ENCODE data around the gene OR8B8. TPM values are rescaled to one million over a fixed set of nuclear protein-coding genes. Genes with fewer than 3 reads are reported as not detected.
"Not testable (repeated sequence)": the region's sequence is repeated elsewhere in the genome, so short reads cannot be mapped to it uniquely, and the experiment has no call there.

Gene OR8B8
- total and polyA plus RNA-seq, 7 experiments from 2014 or later = not detected

DNA sequence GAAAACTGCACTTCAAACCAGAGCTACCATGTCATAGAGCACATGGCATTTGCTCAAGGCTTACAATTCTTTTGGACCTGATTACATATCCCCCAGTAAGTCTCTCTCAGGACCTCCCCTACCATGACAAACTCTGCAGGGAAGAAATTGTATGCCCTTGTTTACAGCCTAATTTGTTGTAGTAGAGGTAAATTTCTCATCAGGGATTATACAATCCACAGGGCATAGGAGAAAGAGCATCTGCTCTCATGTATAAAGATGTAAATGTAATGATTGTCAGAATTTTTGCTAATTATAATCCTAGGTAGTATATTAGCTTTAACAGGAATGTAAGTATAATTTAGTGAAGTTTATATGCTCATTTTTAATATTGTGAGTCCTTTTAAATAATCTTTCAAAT, 46.6 kb downstream of the OR8B8 start, which contains the start of gene OR8B3:
Gene OR8B3 (minus strand): TSS at position 101 of the 400 bp plus-strand sequence. CDS start 1,673 bp downstream, outside the sequence.
- H3K4me1 ChIP-seq (ENCODE audit: control insufficient read depth in 2 of 2, insufficient read depth in 2 of 2, low read length in 2 of 2) = no peaks in the 10 kb centered on the region
- Mint-ChIP-seq H3K9me3 (peaks cover 0 to 5% (median 0%) of the 10 kb centered on the region in 11 donors), H3K27me3 (peaks cover 0 to 4% (median 0%) of the 10 kb centered on the region in 5 donors), H3K4me1 (peaks cover 0 to 2% (median 0%) of the 10 kb centered on the region in 7 donors), H3K27ac (no peak within 1 kb of the TSS), H3K4me3 (no peak within 1 kb of the TSS), H3K36me3 (no peaks in the 10 kb centered on the region)
- ATAC-seq = no peak
- no peak within 1 kb of the TSS for H3K27ac ChIP-seq (ENCODE audit: low read depth, low read length)
- DNase-seq = no peak
- no peak within 1 kb of the TSS for H3K4me3 ChIP-seq (ENCODE audit: low read length)
- ChIA-PET CTCF (no interaction called here), POLR2A (no interaction called here)
- intact Hi-C loops (cut with micrococcal nuclease) = no loop called here
- H3K36me3 ChIP-seq (ENCODE audit: control insufficient read depth in 2 of 3, insufficient read depth in 3 of 3, low read length in 3 of 3) = no peaks in the 10 kb centered on the region
- no peaks in the 10 kb centered on the region for H3K9me3 ChIP-seq (ENCODE audit: control insufficient read depth in 2 of 3, low read length in 3 of 3)
- no peaks in the 10 kb centered on the region for H3K27me3 ChIP-seq (ENCODE audit: control insufficient read depth in 2 of 2, insufficient read depth in 2 of 2, low read length in 2 of 2)

DNA sequence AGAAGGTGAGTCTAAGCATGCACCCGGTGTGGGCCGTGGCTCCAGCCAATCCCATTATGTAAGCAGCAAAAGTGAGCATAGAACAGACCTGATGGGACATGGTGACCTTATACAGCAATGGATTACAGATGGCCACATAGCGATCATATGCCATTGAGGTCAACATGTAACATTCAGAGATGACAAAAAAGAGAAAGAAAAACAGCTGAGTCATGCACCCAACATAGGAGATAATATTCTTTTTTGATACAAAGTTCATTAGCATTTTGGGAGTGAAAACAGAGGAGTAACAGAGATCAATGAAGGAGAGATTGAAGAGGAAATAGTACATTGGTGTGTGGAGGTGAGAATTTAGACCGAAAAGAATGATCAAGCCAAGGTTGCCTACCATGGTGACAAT, 48.6 kb downstream of the OR8B8 start:
- H3K4me1 Mint-ChIP-seq; H3K4me1 ChIP-seq (ENCODE audit: control insufficient read depth in 2 of 2, insufficient read depth in 2 of 2, low read length in 2 of 2); ATAC-seq; H3K9me3 ChIP-seq (ENCODE audit: control insufficient read depth in 2 of 3, low read length in 3 of 3); intact Hi-C loops (cut with micrococcal nuclease); CTCF ChIA-PET; DNase-seq; H3K4me3 ChIP-seq (ENCODE audit: low read length); H3K27ac Mint-ChIP-seq; H3K4me3 Mint-ChIP-seq; POLR2A ChIA-PET; H3K36me3 ChIP-seq (ENCODE audit: control insufficient read depth in 2 of 3, insufficient read depth in 3 of 3, low read length in 3 of 3); H3K27me3 ChIP-seq (ENCODE audit: control insufficient read depth in 2 of 2, insufficient read depth in 2 of 2, low read length in 2 of 2); H3K27ac ChIP-seq (ENCODE audit: low read depth, low read length); H3K36me3 Mint-ChIP-seq; H3K9me3 Mint-ChIP-seq; H3K27me3 Mint-ChIP-seq: not testable (repeated sequence)

DNA sequence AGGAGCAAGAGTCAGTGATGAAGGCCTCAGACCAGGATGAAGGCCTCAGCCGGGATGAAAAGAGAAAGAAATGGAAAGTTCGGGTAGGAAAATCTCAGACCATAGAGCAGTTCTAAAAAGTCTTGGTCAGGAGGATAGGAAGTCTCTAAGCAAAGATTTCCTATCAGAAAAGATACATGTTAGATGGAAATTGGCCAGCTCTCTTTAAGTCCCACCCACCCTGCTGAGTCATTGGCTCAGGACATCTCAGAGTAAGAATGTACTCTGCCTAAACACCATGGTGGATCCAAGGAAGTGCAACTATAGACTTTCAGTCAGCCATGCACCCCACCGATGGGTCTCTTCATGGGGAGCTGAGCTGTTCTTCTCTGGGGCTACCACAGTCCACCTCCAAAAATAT, 51.1 kb downstream of the OR8B8 start:
- ChIA-PET CTCF (no interaction called here), POLR2A (no interaction called here)
- no peak overlapping the region for H3K27ac ChIP-seq (ENCODE audit: low read depth, low read length)
- no peak for DNase-seq
- Mint-ChIP-seq H3K27ac (no peak overlapping the region), H3K36me3 (peaks cover 0 to 6% (median 0%) of the 10 kb centered on the region in 5 donors), H3K27me3 (peaks cover 3 to 15% (median 10%) of the 10 kb centered on the region in 5 donors), H3K9me3 (peaks cover 0 to 4% (median 0%) of the 10 kb centered on the region in 11 donors), H3K4me1 (no peaks in the 10 kb centered on the region), H3K4me3 (no peak overlapping the region)
- no peak for ATAC-seq
- no peaks in the 10 kb centered on the region for H3K9me3 ChIP-seq (ENCODE audit: control insufficient read depth in 2 of 3, low read length in 3 of 3)
- intact Hi-C loops (cut with micrococcal nuclease) = no loop called here
- H3K27me3 ChIP-seq (ENCODE audit: control insufficient read depth in 2 of 2, insufficient read depth in 2 of 2, low read length in 2 of 2) = peaks cover 0 to 6% of the 10 kb centered on the region in 2 donors
- H3K4me1 ChIP-seq (ENCODE audit: control insufficient read depth in 2 of 2, insufficient read depth in 2 of 2, low read length in 2 of 2) = no peaks in the 10 kb centered on the region
- no peak overlapping the region for H3K4me3 ChIP-seq (ENCODE audit: low read length)
- no peaks in the 10 kb centered on the region for H3K36me3 ChIP-seq (ENCODE audit: control insufficient read depth in 2 of 3, insufficient read depth in 3 of 3, low read length in 3 of 3)

Other genes starting within 250 kb of the OR8B8 start
- not detected for gene OR8G1, start 204.6 kb downstream of the OR8B8 start, total RNA-seq
- not detected for gene OR8G1, start 204.6 kb downstream of the OR8B8 start, polyA plus RNA-seq
- not detected for gene OR8G5, start 189.3 kb downstream of the OR8B8 start, total RNA-seq
- gene OR8G5, start 189.3 kb downstream of the OR8B8 start, polyA plus RNA-seq = not detected
- gene OR8D1, start 131.7 kb downstream of the OR8B8 start, total RNA-seq = not detected
- gene OR8D1, start 131.7 kb downstream of the OR8B8 start, polyA plus RNA-seq = not detected
- not detected for gene OR8D2, start 125.5 kb downstream of the OR8B8 start, total RNA-seq
- not detected for gene OR8D2, start 125.5 kb downstream of the OR8B8 start, polyA plus RNA-seq
- not detected for gene OR8B2, start 61.2 kb downstream of the OR8B8 start, total RNA-seq
- not detected for gene OR8B2, start 61.2 kb downstream of the OR8B8 start, polyA plus RNA-seq
- not detected for gene OR8B3, start 46.7 kb downstream of the OR8B8 start, total RNA-seq
- not detected for gene OR8B3, start 46.7 kb downstream of the OR8B8 start, polyA plus RNA-seq
- gene OR8B4, start 20.8 kb downstream of the OR8B8 start, total RNA-seq = not detected
- not detected for gene OR8B4, start 20.8 kb downstream of the OR8B8 start, polyA plus RNA-seq
- gene OR8B12, start 98.0 kb upstream of the OR8B8 start, total RNA-seq = not detected
- gene OR8B12, start 98.0 kb upstream of the OR8B8 start, polyA plus RNA-seq = not detected
- gene OR8A1, start 124.3 kb upstream of the OR8B8 start, total RNA-seq = not detected
- not detected for gene OR8A1, start 124.3 kb upstream of the OR8B8 start, polyA plus RNA-seq
- gene PANX3, start 165.7 kb upstream of the OR8B8 start, total RNA-seq = not detected
- gene PANX3, start 165.7 kb upstream of the OR8B8 start, polyA plus RNA-seq = not detected
- 10 to 100 TPM; 35.5 to 78.6 (median 63.9) TPM for gene TBRG1, start 177.2 kb upstream of the OR8B8 start, total RNA-seq
- 10 to 100 TPM; 32.4 to 38.4 TPM for gene TBRG1, start 177.2 kb upstream of the OR8B8 start, polyA plus RNA-seq
- gene SIAE, start 228.0 kb upstream of the OR8B8 start, total RNA-seq = 10 to 100 TPM in 3 of 5 experiments, 1 to 10 TPM in 2; 6.2 to 11.3 (median 10.4) TPM
- gene SIAE, start 228.0 kb upstream of the OR8B8 start, polyA plus RNA-seq = 1 to 10 TPM; 2.7 to 6.5 TPM
- gene SPA17, start 228.2 kb upstream of the OR8B8 start, total RNA-seq = 1 to 10 TPM in 4 of 5 experiments, under 1 TPM in 1; 1.00 to 1.1 (median 1.0) TPM
- gene SPA17, start 228.2 kb upstream of the OR8B8 start, polyA plus RNA-seq = 1 to 10 TPM; 1.7 to 2.3 TPM

Measured in naive thymus-derived CD4-positive, alpha-beta T cell (primary cell).